ENCODE data around the gene KCNG4. TPM values are rescaled to one million over a fixed set of nuclear protein-coding genes. Genes with fewer than 3 reads are reported as not detected.

KCNG4 gene
- total RNA-seq, 1 donor from 2014 or later: 0.17 TPM

- no peak overlapping the region for H3K4me3 Mint-ChIP-seq
- H3K4me1 Mint-ChIP-seq (ENCODE audit: unreplicated experiment): peaks cover 20% of the 10 kb centered on the region
- H3K27ac Mint-ChIP-seq: no peak overlapping the region
- no peaks in the 10 kb centered on the region for H3K27me3 Mint-ChIP-seq
- H3K36me3 Mint-ChIP-seq: peaks cover 5% of the 10 kb centered on the region
- no peaks in the 10 kb centered on the region for H3K9me3 Mint-ChIP-seq
- TF ChIP-seq CTCF (conservative IDR thresholded peaks at IDR 0.05): no peak
- DNase-seq (ENCODE audit: extremely low spot score, unreplicated experiment): no peak
Observed at GRCh38 chr16:84179612-84180320, 60.0 kb downstream of the KCNG4 start.

DNA sequence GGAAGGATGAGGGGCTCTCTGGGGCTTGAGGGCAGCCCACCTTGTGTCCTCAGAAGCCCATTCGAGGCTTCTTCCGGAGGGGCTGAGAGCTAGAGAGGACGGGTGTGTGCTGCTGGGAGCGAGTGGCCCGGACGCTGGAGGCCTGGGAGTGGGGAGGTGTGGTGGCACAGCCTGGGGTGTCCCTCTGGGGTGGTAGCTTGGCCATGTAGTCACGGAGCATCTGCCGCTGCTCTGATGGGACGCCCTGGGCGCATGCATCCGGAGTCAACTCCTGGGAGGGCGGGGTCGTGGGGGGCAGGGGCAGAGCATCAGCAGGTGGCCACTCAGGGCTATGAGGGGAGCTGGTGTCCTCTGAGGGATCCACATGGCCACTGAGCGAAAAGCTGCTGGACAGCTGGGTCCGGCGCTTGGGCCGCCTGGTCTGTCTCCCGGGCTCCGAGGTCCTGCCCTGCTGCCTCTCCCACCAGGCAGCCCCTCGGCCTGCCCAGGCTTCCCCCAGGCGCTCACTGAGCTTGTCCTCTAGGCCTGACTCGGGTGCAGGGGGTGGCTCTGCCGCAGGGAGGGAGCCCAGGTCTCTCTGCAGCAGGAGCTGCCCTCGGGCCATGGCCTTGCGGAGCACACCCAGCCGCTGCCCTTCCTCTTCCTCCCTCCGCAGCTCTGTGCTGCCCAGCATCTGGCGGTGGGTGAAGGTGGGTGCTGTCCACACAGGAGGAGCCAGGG is 60.8 kb downstream of the KCNG4 start:
- Mint-ChIP-seq H3K4me1 (ENCODE audit: unreplicated experiment) (peaks cover 22% of the 10 kb centered on the region), H3K27me3 (no peaks in the 10 kb centered on the region), H3K4me3 (no peak overlapping the region), H3K27ac (no peak overlapping the region), H3K36me3 (no peaks in the 10 kb centered on the region), H3K9me3 (no peaks in the 10 kb centered on the region)
- TF ChIP-seq CTCF (conservative IDR thresholded peaks at IDR 0.05): no peak
- no peak for DNase-seq (ENCODE audit: extremely low spot score, unreplicated experiment)

DNA sequence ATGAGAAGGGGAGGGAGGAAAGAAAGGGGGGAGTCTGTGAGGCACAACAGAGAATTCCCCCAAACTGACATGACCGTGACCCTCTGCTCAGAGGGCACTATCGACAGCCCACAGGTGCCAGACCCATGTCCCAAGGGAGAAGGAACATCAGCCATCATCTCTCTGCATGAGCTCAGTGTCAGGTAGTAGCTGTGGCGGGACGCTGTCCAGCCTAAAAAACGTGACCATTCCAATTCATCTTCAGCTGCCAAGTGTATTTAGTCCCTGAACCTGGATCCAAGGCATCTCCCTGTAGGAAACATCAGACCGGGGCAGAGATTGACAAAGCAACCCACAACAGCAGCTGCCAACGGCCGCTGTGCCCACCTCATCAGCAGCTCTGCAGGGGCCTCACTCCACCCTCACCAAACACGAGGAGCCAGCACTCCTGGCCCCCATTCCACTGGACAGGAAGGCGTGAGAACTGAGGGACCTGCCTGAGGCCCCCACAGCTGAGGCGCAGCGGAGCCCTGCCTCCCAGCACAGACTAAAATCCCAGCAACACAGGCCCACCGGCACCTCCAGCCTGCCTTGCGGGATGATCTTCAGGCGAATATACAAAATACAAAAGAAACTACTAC is 61.6 kb downstream of the KCNG4 start:
- Mint-ChIP-seq H3K27me3 (no peaks in the 10 kb centered on the region), H3K4me1 (ENCODE audit: unreplicated experiment) (peaks cover 22% of the 10 kb centered on the region), H3K4me3 (peak overlapping the region; percentile 23), H3K9me3 (no peaks in the 10 kb centered on the region), H3K36me3 (no peaks in the 10 kb centered on the region), H3K27ac (peak overlapping the region; percentile 64)
- no peak for TF ChIP-seq CTCF (conservative IDR thresholded peaks at IDR 0.05)
- no peak for DNase-seq (ENCODE audit: extremely low spot score, unreplicated experiment)

- Mint-ChIP-seq H3K27me3 (no peaks in the 10 kb centered on the region), H3K27ac (peak overlapping the region; percentile 64)
Observed at GRCh38 chr16:84177741-84178073, 62.1 kb downstream of the KCNG4 start.

More at GRCh38 chr16:84177741-84178073, 62.1 kb downstream of the KCNG4 start:
- peaks cover 22% of the 10 kb centered on the region for H3K4me1 Mint-ChIP-seq (ENCODE audit: unreplicated experiment)
- H3K4me3 Mint-ChIP-seq: peak overlapping the region; percentile 23
- H3K36me3 Mint-ChIP-seq: no peaks in the 10 kb centered on the region
- DNase-seq (ENCODE audit: extremely low spot score, unreplicated experiment): no peak
- H3K9me3 Mint-ChIP-seq: no peaks in the 10 kb centered on the region
- TF ChIP-seq CTCF (conservative IDR thresholded peaks at IDR 0.05): no peak

Data from type B pancreatic cell (in vitro differentiated cells).